ENCODE data around the gene IFNW1. TPM values are rescaled to one million over a fixed set of nuclear protein-coding genes. Genes with fewer than 3 reads are reported as not detected.
"Not testable (repeated sequence)": the region's sequence is repeated elsewhere in the genome, so short reads cannot be mapped to it uniquely, and the experiment has no call there.

IFNW1 gene
- not detected in 2 replicates for total RNA-seq

DNA sequence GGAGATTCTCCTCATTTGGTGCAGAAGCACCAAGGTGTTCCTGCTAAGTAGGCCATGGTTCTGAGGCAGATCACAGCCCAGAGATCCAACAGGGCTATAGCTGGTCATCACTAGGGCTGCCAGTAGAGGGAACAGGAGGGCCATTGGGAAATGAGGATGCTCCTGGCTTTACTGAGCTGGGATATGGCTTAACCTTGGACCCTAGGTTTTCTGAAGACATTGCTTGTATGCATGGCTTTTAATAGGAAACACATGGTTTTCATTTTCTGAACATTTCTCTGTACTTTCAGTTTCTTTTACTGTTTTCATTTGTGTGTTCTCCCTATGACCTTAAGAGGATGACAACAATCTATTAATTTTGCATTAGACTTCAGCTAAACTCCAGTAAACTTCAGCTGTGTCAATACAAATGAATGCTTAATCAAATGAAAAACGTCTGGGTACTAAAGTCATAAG lies at the start of gene IFNW1:
Gene IFNW1, minus strand, starts transcription at position 406 of the 456 bp plus-strand sequence. Its CDS starts 262 bp downstream, at position 144.
- no peak for DNase-seq (ENCODE audit: low read depth)

DNA sequence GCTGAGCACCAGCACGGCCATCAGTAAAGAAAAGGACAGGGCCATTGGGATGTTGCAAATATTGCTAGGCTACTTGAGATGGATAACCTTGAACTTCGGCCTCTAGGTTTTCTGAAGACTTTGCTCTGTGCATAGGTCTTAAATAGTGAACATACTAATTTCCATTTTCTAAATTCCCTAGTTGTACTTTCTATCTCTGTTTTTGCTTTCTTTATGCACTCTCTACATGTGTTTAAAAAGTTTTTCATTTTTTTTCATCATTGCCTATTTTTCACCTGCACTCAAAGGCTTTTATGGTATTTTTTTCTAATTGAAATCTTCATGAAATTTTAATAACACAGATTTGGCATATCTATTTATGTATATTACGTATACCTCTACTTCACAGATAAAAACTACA lies 45.9 kb upstream of the IFNW1 start, which contains the start of gene IFNA4:
Gene IFNA4, minus strand, starts transcription at position 101 of the 400 bp plus-strand sequence. Its CDS starts 56 bp downstream, at position 45.
- DNase-seq (ENCODE audit: low read depth): not testable (repeated sequence)

DNA sequence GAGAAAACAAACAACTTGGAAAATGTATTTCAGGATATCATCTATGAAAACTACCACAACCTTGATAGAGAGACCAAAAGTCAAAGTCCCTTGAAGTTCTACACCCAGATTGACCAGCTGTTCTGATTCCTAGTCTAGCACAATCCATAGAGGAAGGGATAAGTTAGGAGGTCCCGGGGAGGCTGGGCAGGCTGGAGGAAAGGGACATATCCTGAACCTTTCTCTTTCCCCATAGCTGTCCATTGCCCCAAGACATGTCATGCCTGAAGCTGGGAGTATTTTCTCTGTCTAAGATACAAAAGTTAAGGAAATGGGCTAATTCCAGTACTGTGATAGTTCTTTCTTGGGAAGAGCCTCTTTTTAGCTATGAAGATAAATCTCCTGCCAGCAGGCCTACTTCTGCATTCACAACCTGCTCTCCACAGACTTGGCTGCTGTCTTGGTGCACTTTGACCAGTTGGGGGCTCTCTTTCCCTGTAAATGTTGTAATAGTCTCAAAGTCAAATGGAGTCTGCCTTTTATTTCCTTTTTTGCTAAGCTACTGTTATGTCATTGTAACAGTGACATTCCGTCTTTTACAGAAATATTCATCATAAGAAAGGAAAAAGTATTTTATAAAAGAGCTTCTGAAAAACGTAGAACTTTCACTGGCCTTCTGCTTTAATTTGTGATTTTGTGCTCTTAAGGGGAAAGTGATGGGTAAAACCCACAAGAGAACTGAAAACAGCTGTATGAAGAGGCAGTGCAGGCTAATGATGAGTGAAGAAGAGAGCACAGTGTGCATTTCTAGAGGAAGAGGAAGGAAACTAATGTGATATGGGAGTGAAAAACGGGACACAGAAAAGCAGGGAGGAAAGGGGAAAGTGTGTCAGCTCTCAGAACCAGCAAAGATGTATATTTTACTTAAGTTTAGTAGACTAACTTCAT lies 41.4 kb upstream of the IFNW1 start:
- DNase-seq (ENCODE audit: low read depth): peak; percentile 13

DNA sequence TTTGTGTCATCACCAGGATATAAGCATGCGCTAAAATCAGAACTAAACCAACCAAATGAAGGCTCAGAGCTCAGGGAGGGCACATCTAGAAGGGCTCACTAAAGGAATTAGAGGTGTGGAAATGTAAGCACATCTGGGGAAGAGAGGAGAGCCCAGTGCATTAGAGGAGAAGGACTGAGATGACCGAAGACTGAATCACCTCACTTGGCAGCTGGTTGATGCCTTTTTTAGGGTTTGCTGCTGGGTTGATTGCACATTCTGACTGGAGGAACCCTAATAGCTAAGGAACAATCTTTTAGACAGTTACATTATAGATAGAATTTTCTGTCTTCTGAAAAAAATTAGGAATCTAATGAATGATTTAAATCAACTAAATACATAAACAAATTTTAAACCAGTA lies 33.0 kb upstream of the IFNW1 start:
- no peak for DNase-seq (ENCODE audit: low read depth)

DNA sequence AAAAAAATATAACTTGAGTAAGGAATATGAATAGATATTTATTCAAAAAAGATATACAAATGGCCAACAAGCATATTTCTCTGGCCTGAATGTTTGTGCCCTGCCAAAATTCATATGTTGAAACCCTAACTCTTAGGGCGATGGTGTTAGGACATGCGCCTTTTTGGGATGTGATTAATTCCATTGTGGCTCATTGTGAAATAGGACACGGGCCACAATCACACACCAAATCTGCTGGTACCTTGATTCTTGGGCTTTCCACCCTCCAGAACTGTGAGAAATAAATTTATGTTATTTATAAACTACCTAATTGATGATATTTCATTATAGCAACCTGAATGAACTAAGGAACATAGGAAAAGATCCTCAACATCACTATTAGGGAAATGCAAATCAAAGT lies 30.5 kb upstream of the IFNW1 start:
- no peak for DNase-seq (ENCODE audit: low read depth)

DNA sequence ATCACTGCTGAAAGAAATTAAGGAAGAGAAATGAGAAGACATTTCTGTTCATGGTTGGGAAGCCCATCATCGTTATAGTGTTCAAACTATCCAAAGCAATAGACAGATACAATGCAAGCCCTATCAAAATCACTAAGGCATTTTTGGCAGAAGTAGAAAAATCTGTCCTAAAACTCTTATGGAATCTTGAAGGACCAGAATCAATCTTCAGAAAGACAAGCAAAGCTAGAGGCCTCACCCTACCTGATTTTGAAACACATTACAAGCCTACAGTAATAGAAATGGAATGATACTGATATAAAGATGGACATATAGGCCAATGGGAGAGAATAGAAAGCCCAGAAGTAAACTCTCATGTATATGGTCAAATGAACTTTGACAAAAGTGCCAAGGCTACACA lies 29.7 kb upstream of the IFNW1 start:
- no peak for DNase-seq (ENCODE audit: low read depth)

DNA sequence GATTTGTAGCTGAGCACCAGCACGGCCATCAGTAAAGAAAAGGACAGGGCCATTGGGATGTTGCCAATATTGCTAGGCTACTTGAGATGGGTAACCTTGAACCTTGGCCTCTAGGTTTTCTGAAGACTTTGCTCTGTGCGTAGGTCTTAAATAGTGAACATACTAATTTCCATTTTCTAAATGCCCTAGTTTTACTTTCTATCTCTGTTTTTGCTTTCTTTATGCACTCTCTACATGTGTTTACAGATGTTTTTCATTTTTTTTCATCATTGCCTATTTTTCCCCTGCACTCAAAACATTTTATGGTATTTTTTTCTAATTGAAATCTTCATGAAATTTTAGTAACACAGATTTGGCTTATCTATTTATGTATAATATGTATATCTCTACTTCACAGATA lies 24.9 kb upstream of the IFNW1 start, which contains the start of gene IFNA21:
Gene IFNA21, minus strand, starts transcription at position 101 of the 400 bp plus-strand sequence. Its CDS starts 48 bp downstream, at position 53.
- not testable (repeated sequence) for DNase-seq (ENCODE audit: low read depth)

DNA sequence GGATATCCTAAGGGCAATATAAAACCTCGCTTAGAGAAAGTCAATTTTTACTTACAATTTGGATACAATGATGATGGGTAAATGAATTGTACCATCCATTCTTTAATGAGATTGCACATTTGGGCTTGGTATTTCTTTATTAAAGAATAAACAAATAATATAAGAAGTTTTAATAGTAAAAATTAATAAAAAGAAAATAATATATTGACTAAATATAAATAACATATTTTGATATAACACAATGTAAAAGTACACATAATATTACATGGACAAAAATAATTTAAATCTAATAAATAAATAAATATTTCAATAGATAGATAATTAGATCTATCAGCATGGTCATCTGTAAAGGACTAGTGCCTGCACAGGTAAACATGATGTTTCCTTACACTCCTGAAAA lies 23.9 kb upstream of the IFNW1 start:
- no peak for DNase-seq (ENCODE audit: low read depth)

DNA sequence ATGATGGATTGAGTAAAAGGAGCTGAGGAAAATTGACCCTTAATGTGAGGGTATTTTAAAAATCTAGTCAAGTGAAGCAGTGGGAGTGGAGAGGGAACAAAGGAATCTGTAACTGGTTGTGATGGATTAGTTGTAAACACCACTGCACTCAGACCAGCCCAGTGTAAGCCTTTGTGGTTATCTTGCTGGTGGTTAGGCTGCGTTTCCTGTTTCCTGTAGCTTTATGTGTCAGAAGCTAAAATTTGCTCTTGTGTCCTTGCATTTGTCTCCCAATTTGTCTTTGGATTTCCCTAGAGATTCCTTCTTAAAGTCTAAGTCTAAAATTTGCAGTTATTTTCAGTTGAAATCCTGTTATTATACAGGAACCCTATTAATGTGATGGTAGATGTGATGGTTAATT lies 18.5 kb upstream of the IFNW1 start:
- DNase-seq (ENCODE audit: low read depth): peak; percentile 62

DNA sequence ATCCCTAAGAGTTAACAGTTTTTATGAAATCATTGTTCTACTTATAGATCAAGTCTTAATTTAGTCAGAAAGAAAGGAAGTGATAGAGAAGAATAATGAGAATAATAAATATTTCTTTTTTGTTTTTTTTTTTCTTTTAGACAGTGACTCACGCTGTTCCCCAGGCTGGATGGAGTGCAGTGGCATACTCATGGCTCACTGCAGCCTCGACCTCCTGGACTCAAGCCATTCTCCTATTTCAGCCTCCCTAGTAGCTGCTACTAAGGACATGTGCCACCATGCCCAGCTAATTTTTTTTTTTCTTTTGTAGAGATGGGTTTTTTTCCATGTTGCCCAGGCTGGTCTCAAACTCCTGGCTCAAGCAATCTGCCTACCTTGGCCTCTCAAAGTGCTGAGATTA lies 13.9 kb upstream of the IFNW1 start:
- DNase-seq (ENCODE audit: low read depth): no peak

DNA sequence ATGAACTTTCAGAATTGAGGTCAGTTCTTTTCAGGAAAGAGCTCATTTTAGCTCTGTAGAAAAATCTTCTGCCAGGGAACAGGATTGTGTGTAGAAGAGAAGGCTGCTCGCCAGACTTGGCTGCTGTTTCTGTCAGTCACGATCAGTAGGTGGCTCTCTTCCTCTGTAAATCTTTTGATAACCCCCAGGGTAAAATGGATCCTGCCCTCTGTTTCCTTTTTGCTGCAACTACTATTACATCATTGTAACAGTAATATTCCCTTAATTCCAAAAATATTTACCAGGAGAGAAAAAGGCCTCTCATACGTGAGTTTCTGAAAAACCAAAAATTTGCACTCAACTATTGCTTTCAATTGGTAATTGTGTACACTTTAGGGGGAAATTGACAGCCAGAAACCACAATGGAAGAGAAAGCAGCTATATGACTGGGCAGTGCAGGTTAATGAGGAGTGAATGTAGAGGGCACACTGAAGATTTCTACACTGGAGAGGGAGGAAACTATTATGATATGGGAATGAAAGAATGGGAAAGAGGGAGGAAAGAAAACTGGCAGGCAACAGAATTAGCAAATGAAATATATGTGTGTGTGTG lies 12.5 kb upstream of the IFNW1 start:
- peak; percentile 35 for DNase-seq (ENCODE audit: low read depth)

DNA sequence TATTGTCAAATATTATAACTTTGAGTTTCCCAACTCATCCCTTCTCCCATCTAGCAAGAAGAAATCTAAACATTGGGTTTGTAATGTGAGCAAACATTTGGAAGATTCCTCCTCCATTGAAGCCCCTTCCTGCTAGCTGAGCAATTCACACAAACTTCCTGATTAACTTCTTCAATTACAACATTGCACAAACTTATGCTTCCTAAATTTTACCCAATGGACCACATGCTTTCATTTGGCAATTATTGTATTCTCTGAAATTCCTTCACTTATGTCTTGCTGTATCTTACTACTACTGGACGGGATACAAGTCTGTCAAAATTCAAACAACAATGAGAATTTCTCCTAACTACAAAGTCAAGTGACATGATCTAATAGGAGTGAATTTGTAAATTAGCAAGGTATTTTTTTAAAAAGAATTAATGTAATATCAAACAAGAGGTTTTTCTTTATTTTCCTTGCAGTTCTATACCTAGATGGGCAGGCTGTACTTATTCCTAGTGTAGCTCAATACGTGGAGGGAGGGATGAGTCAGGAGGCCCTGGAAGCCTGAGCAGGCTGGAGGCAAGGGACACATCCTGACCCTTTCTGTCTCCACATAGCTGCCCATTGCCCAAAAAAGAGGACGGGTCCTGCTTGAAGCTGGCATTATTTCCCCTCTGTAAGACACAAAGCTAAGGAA lies 11.8 kb upstream of the IFNW1 start:
- DNase-seq (ENCODE audit: low read depth): peak; percentile 26

DNA sequence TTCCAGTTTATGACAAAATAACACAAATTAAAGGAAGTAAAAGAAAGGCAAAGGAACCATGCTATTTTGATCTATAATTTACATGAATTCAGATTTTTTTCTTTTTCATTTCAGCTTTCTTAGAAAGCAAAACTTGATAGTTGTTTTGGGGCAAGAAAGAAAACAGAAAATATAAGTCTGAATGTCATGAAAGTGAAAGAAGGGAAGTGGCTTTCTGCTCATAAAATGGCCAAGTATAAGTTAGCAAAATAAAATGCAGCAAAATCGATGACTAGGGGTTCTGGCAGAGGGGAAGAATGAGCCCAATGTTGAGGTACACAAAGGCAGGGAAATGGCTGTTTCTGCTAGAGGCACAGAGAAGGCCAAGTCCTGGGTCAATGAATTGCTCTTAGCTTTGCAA lies 3.0 kb upstream of the IFNW1 start:
- no peak for DNase-seq (ENCODE audit: low read depth)

DNA sequence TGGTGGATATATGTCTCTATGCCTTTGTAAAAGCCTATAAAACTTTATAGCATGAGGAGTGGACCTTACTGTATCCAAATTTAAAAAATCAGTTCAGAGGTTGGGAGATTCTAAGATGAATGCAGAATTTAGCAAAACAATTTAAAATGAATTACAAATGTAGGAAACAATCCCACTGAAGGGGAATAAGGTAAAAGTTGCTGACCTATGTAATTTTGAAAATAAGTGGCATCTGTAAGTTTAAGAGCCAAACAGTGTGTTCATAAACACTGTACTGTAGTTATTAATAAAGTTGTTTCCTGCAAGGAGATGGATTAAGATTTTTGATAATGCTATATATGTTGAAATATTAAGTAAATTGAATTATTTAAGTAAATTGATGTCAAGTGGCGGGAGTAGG lies 4.6 kb downstream of the IFNW1 start:
- DNase-seq (ENCODE audit: low read depth): no peak

DNA sequence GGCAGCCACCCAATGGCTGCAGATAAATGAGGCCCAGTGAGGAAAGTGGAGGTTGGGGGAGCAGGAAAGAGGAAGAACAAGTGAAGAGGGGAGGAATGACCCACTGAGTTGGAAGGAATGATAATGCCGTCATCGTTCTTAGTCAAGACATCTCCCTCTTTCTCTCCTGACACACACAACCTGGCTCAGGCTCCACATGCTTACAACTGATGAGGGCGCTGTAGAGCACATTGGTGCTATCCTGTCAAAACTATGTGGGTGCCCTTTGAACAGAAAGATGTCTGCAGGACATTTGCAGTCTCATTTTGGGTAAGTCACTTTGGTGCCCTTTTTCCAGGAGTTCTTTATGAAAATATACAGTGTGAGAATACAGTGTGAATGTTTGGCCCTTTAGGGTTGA lies 5.9 kb downstream of the IFNW1 start:
- DNase-seq (ENCODE audit: low read depth): no peak

DNA sequence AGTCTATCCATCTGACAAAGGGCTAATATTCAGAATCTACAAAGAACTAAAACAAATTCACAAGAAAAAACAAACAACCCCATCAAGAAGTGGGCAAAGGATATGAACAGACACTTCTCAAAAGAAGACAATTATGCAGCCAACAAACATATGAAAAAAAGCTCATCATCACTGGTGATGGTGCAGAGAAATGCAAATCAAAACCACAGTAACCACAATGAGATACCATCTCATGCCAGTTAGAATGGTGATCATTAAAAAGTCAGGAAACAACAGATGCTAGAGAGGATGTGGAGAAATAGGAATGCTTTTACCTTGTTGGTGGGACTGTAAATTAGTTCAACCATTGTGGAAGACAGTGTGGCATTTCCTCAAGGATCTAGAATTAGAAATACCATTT lies 13.4 kb downstream of the IFNW1 start:
- not testable (repeated sequence) for DNase-seq (ENCODE audit: low read depth)

DNA sequence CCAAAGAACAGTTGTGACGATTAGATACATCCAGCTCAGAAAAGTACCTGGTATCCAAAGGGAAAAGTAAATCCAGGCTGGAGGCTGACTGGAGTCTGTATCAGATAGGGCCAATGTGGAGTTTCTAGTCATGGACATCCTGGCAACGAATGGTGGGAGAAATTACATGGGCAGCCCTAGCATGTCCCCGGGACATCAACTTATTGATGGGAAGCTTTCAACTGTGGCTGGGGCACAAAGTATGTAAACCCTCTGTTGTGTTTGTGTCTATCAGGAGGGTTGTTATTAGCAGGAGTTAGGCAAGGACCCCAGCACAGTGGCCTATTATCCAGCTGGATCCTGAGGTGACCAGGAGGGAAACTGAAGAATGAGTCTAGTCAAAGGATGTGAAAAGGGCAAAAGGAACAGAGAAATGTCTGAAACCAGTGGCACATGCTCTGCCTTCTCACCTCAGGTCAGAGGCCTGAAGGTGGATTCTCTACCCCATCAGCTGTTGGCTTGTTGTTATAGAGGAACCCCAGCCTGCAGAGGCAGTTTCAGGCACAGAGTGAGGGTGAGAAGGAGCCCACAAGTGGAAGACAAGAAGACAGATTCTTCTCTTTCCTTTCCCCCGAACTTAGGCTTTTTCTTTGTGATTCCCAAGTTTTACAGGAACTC lies 19.9 kb downstream of the IFNW1 start:
- DNase-seq (ENCODE audit: low read depth): no peak

DNA sequence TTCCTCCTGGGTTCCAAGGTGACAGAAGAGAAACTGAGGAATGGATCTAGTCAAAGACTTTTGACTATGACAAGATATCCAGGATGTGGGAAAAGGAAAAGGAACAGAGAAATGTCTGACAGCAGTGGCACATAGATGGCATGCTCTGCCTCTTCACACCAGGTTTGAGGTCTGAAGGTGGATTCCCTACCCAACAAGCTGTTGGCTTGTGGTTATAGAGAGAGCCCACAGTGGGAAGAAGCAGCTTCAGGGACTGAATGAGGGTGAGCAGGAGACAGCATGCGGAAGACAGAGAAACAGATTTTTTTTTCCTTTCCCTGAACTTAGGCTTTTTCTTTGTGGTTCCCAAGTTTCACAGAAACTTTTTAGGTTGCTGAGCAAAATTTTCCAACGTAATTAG lies 20.6 kb downstream of the IFNW1 start:
- DNase-seq (ENCODE audit: low read depth): no peak

DNA sequence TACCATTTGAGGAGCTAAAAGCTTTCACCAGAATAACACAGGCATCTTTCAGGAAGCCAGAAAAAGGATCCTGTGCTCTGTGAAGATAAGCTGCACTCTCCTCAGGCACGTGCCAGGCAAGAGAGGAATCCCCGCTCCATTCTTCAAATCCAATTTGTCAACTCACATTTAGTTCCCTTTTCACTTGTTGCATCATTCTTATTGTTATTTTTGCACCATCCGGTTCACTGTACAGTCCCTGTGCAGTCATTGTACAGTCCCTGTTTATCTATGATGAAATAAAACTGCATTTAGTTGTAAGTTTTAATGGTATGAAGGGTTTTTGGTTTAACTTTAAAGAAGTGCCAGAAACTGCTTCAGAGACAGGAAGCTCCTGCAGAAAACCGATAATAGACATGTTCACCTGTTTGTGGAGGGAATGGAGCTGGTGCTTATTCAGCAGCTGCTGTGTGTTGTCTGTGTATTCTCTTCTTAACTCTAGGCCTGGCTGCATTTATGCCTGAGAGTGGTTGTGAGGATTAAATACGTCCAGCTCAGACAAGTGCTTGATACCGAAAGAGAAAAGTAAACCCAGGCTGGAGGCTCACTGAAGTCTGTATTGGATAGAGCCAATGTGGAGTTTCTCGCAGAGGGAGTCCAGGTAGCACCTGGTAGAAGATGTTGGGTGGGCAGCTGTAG lies 22.4 kb downstream of the IFNW1 start:
- no peak for DNase-seq (ENCODE audit: low read depth)

DNA sequence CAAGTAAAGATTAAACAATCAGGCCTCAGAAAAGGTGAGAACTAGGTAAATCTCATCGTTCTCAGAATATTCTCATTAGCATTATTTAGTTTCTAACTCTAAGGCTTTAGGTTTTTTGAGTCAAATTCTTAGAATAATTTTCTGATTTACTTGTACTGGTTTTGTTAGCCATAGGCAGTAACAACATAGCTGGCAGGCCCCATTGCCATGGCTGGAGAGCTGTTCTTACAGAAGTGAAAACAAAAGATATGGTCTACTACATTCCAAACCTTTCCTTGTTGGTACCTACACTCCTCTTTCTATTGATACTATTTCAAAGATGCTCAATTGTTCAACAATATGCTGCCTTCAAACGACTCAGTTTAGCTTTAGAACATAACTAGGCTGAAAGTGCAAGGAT lies 27.3 kb downstream of the IFNW1 start:
- no peak for DNase-seq (ENCODE audit: low read depth)

All from renal cortical epithelial cell (primary cell).